NCI-H510A treated with DMSO at 0.1 percent for 48 hours (cell line): Measurements from ENCODE around the gene GGTA1.
"Not testable (repeated sequence)": the region's sequence is repeated elsewhere in the genome, so short reads cannot be mapped to it uniquely, and the experiment has no call there.

Experiments
- DNase-seq: peaks from one replicate; lab custom pipeline; 2025; lab: John Stamatoyannopoulos, UW

GGTA1 gene

GRCh38 chr9:121499427-121500164 lies at the start of gene GGTA1:
TSS of gene GGTA1 (minus strand) at chr9:121499844. CDS start at chr9:121467922, 31,922 bp downstream.
- DNase-seq, result peak; percentile 61

DNA sequence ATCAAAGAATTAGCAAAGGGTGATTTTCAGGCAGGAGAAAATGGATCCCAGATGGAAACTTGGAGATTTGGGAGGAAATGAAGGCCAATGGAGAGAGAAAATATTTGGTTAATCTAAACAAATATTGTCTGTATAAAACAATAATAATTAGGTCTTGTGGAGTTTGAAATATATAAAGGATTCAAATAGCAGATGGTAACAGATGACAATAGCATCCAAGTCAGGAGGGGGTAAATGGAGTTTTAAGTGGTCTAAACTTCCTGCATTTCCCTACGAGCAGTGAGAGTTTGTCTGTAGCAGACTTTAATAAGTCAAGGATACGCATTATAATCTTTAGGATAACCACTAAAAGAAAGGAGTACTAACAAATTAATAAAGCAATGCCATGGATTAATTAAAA lies 49.0 kb upstream of the GGTA1 start:
- no peak for DNase-seq

DNA sequence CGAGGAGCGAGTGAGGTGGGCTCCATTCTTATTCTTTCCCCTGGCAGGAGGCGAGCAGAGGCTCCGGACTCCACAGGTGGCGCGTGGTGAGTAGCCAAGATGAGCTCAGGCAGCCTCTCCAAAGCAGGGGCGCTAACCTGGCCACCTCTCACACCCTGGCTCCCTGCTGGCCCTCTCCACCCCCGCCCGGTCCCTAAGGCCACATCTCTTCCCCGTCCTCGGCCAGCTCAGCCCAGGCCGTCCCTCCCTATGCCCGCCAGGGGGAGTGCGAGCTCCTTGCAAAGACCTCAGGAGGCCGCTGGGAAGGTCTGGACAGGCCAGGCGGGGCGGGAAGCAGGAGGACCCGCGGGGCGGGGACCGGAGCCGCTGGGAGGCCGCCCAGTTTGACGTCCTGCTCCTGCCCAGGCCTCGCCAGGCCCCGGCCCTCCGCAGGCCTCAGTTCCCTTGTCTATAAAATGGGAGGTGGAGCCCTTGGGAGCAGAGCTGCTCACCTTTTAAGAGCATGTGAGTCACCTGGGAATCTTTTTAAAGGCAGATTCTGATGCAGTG lies 46.3 kb upstream of the GGTA1 start:
- peak; percentile 82 for DNase-seq

- no peak for DNase-seq
Observed at GRCh38 chr9:121545150-121545874, 45.7 kb upstream of the GGTA1 start.

GRCh38 chr9:121542025-121542424 lies 42.4 kb upstream of the GGTA1 start:
- DNase-seq, result no peak

DNA sequence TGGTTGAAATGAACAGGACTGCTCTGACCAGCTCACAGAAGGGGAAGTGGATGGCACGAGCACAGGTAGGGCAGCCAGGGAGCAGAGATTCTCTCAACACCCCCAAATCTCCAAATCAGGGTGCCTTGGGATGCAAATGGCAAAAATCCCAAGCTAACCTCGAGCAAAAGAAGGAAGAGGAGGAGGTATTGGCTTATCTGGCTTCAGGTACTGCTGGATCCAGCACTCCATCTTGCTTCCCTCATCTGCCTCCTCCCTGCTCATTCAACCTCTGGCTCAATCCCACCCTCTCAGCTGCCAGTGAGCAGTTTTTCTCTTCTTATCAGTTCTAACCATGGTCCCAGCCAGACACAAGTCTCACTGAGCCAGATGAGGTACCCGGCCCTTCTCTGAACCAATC lies 41.6 kb upstream of the GGTA1 start:
- no peak for DNase-seq

DNA sequence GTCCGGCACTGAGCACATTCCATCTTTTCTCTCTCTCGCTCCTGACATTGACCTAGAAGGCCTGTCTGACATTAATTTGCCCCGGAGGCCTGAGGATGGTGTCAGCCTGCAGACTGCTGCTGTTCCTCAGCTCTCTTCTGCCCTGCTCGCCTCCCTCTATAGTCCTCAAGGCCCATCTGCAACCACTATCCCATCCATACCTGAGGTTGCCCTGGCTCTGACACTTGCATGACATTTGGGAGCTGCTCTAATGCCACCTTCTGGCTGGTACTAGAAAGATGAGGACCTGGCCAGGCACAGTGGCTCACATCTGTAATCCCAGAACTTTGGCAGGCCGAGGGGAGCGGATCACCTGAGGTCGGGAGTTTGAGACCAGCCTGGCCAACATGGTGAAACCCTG lies 38.6 kb upstream of the GGTA1 start:
- no peak for DNase-seq

- no peak for DNase-seq
Observed at GRCh38 chr9:121537283-121537682, 37.6 kb upstream of the GGTA1 start.

DNA sequence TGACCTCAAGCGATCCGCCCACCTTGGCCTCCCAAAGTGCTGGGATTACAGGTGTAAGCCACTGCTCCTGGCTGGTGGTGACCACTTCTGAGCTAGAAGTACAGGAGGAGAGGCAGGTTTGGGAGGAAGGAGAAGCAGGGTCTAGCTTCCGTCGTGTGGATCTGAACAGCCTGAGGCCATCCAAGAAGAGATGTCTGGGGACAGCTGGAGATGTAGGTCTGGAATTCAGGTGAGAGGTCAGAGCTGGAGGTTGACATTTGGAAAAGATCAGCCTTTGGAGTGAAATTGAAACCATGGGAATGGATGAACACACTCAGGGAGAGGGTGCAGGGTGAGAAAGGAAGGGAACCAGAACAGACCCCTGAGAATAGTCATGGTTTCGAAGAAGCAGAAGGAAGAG lies 33.2 kb upstream of the GGTA1 start:
- DNase-seq, result no peak

GRCh38 chr9:121529237-121529987 lies 29.8 kb upstream of the GGTA1 start:
- no peak for DNase-seq

- no peak for DNase-seq
Observed at GRCh38 chr9:121528642-121529041, 29.0 kb upstream of the GGTA1 start.

DNA sequence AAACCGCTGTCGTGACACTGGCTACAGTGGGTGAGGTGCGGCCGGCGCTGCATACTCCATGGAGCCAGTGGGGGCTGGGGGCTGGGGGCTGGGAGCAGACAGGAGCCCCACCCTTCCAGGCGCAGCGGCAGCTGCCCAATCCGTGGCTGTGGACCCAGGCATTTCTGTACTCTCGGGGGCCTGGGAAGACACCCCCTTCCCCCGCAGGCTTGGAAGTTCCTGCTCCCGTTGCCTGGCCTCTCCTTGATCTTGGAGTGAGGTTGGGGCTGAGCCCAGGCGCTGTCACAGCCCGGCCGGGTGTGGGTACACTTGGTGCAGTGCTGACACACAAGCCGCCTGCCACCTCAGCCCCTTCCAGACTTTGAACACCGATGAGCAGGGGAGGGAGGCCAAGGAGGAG lies 27.7 kb upstream of the GGTA1 start:
- DNase-seq, result no peak

GRCh38 chr9:121519688-121520087 lies 20.0 kb upstream of the GGTA1 start:
- not testable (repeated sequence) for DNase-seq

- no peak for DNase-seq
Observed at GRCh38 chr9:121518634-121519033, 19.0 kb upstream of the GGTA1 start.

- DNase-seq, result not testable (repeated sequence)
Observed at GRCh38 chr9:121513166-121513565, 13.5 kb upstream of the GGTA1 start.

DNA sequence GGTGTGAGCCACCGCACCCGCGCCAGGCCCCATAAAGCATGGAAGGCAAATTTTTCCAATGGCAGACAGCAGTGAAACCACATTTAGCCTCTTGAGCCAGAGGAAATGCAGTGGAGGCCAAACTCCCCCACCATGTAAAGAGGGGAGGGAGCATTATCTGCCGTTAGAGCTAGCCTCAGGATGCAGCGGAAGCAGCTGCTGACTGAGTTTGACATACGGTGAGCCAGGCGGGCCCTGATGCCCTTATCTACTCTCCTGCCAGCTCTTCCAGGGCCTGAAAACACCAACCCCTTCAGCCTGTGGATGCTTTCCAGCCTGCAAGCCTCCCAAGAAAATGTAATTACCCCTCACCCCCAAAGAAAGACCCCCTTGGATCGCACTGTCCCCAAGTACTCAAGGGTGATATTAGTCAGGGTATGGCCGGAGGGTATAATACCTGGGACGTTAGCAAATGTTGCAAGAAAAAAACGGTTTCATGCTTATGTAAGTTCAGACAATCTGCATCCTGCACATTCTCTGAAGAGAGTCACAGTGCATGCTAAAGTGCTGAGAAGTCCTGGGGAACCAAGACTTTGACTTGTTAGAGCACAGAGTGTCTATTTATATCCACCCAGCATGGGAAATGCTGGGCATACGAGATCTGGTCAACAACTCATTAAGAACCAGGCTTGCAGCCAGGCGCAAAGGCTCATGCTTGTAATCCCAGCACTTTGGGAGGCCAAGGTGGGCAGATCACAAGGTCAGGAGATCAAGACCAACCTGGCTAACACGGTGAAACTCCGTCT lies 11.3 kb upstream of the GGTA1 start:
- no peak for DNase-seq

DNA sequence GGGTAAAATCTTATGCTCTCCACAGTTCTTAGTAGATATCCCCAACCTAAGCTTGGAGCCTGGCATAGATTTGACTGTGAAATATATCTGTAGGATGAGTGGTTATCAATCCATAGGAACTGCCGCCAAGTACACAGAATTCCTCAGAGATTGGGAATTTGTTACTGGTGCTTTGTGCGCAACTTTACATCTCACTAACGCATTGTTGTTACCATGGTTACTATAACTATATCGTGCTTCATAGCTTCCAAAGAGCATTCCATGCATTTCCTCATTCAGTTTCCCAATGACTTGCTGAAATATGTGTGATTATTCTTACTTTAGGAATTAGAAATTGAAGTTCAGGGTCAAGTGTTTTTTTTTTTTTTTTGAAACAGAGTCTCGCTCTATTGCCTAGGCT lies 9.5 kb upstream of the GGTA1 start:
- no peak for DNase-seq

DNA sequence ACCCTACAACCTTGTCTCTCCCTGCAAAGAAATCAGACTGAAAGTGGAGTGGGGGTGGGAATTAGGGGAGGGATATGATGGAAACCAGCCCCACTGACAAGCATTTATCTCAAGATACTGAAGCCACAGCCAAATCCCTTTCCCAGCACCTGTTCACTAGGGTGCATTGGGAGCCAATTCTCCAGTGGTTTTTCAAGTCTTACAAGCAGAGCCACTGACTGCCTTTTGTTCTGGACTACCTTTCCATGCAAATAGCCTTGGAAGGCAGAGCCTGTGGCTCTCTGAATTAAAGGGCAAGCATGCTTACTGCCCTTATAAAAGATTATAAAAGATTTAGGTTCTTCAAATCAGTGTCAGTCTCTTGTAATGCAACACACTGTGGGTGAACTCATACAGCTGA lies 8.8 kb upstream of the GGTA1 start:
- no peak for DNase-seq

DNA sequence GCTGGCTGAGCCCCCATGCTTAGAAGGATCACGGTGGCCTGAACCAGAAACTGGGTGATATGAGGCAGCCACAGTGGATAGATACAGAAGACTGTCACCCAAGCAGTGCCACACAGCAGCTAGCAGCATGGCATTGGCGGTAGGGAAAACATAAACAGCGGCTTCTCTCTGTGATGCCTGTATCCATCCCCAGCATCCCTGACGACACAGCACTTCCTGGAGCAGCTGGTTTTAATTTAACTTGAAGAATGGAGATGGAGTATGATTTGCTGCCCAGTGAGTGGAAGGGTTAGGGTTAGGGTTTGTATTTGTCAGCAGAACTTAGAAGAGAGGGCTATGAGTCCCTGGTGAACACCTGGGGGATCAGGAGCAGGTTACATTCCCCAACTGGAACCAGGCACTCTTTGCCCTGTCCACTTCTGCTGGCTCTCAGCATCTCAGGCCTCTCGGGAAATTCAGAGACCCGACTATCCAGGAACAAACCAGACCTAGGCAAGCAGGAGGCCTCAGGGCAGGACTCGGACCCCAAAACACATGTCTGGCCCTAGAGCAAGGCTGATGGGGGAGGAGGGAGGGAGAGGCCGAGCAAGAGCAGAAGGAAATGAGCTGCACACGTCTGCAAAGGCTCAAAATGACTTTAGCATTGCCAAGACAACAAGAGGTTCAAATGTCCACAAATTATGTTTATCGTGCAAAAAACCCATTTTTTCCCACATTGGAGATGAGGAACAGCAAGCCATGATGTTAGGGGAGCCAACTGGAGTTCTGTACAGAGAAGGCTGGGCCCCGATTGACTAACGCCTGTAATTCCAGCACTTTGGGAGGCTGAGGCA lies 6.5 kb upstream of the GGTA1 start:
- DNase-seq, result no peak

GRCh38 chr9:121503444-121503843 lies 3.8 kb upstream of the GGTA1 start:
- no peak for DNase-seq

DNA sequence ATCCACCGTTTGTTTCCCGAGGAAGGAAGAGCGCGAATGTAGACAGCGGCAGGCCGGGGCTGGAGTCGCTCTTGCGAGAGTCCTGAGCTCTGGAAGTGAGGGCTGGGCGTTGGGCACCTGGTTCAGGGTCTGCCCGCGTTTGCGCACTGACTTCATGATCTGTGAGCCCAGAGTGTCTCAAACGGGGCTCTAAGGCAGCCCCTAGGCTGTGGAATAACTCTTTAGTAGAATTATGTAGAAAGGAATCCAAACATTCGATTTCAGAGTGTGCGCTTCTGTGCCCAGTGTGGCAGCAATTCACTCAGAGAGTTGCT lies 478 bp upstream of the GGTA1 start:
- no peak for DNase-seq
